GM12878 (cell line): Measurements from ENCODE around the gene FDX2. TPM values are rescaled to one million over a fixed set of nuclear protein-coding genes. Genes with fewer than 3 reads are reported as not detected.

Source experiments
- ATAC-seq: fragments of 200-7000 bp; cut with Tn5 transposase; 3 replicates; pipeline ENCODE4 v1.9.1; 2020; ENCODE audit warnings: mild to moderate bottlenecking, moderate library complexity
- BruUV-seq: library from RNA; stranded (reverse); fragments of 400-500 nt; replicated peaks from 2 replicates; lab custom pipeline; 2021; lab: Mats Ljungman, UMichigan
- CTCF ChIA-PET: fragments of 300-600 bp; sonication (Branson Sonifier 250); formaldehyde crosslinking; extraction: SDS; loops from one replicate; lab custom pipeline; 2021; ENCODE audit warnings: inconsistent platforms; lab: Yijun Ruan, JAX
- POLR2A ChIA-PET: fragments of 350-600 bp; formaldehyde crosslinking; extraction: SDS; loops from one replicate; lab custom pipeline; 2021; ENCODE audit warnings: inconsistent platforms; lab: Charles Lee
- RAD21 ChIA-PET: fragments of 300-600 bp; sonication (Branson Sonifier 250); formaldehyde crosslinking; loops from one replicate; lab custom pipeline; 2023; ENCODE audit warnings: antibody characterized with exemption; ENCODE audit not compliant: unreplicated experiment; lab: Charles Lee
- SMC1A ChIA-PET: fragments of 300-600 bp; sonication (Branson Sonifier 250); formaldehyde crosslinking; loops from one replicate; lab custom pipeline; 2023; ENCODE audit not compliant: unreplicated experiment, uncharacterized antibody; lab: Charles Lee
- DNase-seq: peaks from one replicate; pipeline ENCODE4 v3.0.0-alpha.2; 2011; ENCODE audit warnings: low read depth, low spot score
- FAIRE-seq: peaks from 3 replicates; lab custom pipeline; 2011; peaks lifted over from hg19 to GRCh38; lab: Jason Lieb, UNC
- H2AFZ ChIP-seq: 2 replicates; pipeline ENCODE4 v1.6.0; 2011; ENCODE audit warnings: low read depth, low read length, control low read depth; ENCODE audit not compliant: control insufficient read depth
- H3K27ac ChIP-seq: 2 replicates; pipeline ENCODE4 v1.5.1; 2011; ENCODE audit warnings: control low read depth; ENCODE audit not compliant: control insufficient read depth, insufficient read depth
- H3K27me3 ChIP-seq, 2 experiments: replicated peaks in 1 of 2; 2 replicates each; pipeline versions ENCODE4 v1.6.0 to v1.6.1; 2011; ENCODE audit warnings: low read length in 1 of 2; ENCODE audit not compliant: control insufficient read depth in 2 of 2, insufficient read depth in 2 of 2
- H3K36me3 ChIP-seq, 2 experiments: 2 replicates each; pipeline ENCODE4 v1.5.1; 2011; ENCODE audit warnings: low read length in 1 of 2; ENCODE audit not compliant: control insufficient read depth in 2 of 2, insufficient read depth in 2 of 2
- H3K4me1 ChIP-seq: 2 replicates; pipeline ENCODE4 v1.6.1; 2011; ENCODE audit warnings: mild to moderate bottlenecking, low read length, moderate library complexity, mixed read lengths; ENCODE audit not compliant: control insufficient read depth, insufficient read depth
- H3K4me2 ChIP-seq: 2 replicates; pipeline ENCODE4 v1.6.0; 2011; ENCODE audit warnings: control low read depth; ENCODE audit not compliant: control insufficient read depth, insufficient read depth
- H3K4me3 ChIP-seq: fragments of 200-600 bp; sonication (generic); 2 replicates; pipeline ENCODE4 v1.5.1; 2016
- H3K79me2 ChIP-seq: 2 replicates; pipeline ENCODE4 v1.6.0; 2011; ENCODE audit warnings: low read length; ENCODE audit not compliant: control insufficient read depth, insufficient read depth
- H3K9ac ChIP-seq: 2 replicates; pipeline ENCODE4 v1.8.0; 2011; ENCODE audit warnings: low read length, control low read depth, mixed read lengths; ENCODE audit not compliant: control insufficient read depth, insufficient read depth
- H3K9me3 ChIP-seq: replicated peaks from 3 replicates; pipeline ENCODE4 v1.5.1; 2011; ENCODE audit warnings: mild to moderate bottlenecking, low read length; ENCODE audit not compliant: control insufficient read depth, insufficient read depth
- H4K20me1 ChIP-seq: 2 replicates; pipeline ENCODE4 v1.6.0; 2011; ENCODE audit not compliant: control insufficient read depth, insufficient read depth
- NR2C1 ChIP-seq: fragments of 450-650 bp; IDR thresholded peaks from 2 replicates; pipeline ENCODE4 v1.6.1; 2017; ENCODE audit warnings: antibody characterized with exemption, mild to moderate bottlenecking, moderate library complexity
- NR2C2 ChIP-seq: IDR thresholded peaks from 2 replicates; pipeline ENCODE4 v1.6.1; 2011; ENCODE audit warnings: borderline replicate concordance, low read depth; ENCODE audit not compliant: control insufficient read depth, insufficient read length
- NR2F1 ChIP-seq: fragments of 450-650 bp; conservative IDR thresholded peaks from 2 replicates; pipeline ENCODE4 v1.6.1; 2017; ENCODE audit warnings: mild to moderate bottlenecking
- ZBTB33 ChIP-seq: fragments of 450-650 bp; IDR thresholded peaks from 2 replicates; pipeline ENCODE4 v1.6.1; 2017; ENCODE audit warnings: mild to moderate bottlenecking
- ZNF207 ChIP-seq: fragments of 450-650 bp; IDR thresholded peaks from 2 replicates; pipeline ENCODE4 v1.6.1; 2014; ENCODE audit warnings: antibody characterized with exemption, mild to moderate bottlenecking, borderline replicate concordance
- WGBS: methylation state at CpG from one replicate; pipeline ENCODE4 v1.1.6; 2016; ENCODE audit warnings: low lambda C conversion rate; ENCODE audit not compliant: insufficient replicate concordance, insufficient coverage; ENCODE audit errors: missing lambda C conversion rate; 5-methylcytosine and 5-hydroxymethylcytosine counted together
- in situ Hi-C: fragments of 300-500 bp; cut with MboI; formaldehyde crosslinking; loops from 9 replicates; pipeline ENCODE4 v1.14.3; 2018; ENCODE audit warnings: mixed read lengths
- intact Hi-C: fragments of 100-400 bp; cut with micrococcal nuclease; formaldehyde crosslinking; loops from one replicate; pipeline ENCODE4 v1.14.2; 2022; ENCODE audit not compliant: unreplicated experiment
- polyA plus RNA-seq, 11 experiments: library from polyadenylated mRNA; depleted of rRNA in 4 of 11; unstranded in 6 of 11; stranded (reverse) in 5 of 11; fragments of >200 nt; fragmentation: Nextera tagmentation in 4 of 11; fragmentation: Illumina TruSeq in 1 of 11; extraction: Ambion mirVana in 4 of 11; extraction: Trizol in 1 of 11; gene quantifications; 1 replicate in 1 of 11; 2 replicates in 10 of 11; pipeline versions ENCODE4 v1.2.1 to v1.2.3, GENCODE V29; 2011 to 2016; ENCODE audit warnings: inconsistent platforms in 2 of 11, missing spikeins in 2 of 11, low read depth in 1 of 11
- total RNA-seq, 4 experiments: library from RNA; depleted of rRNA in 3 of 4; stranded (reverse); fragments of >200 nt in 3 of 4; fragmentation: Illumina TruSeq in 1 of 4; extraction: Trizol in 1 of 4; gene quantifications; 2 replicates each; pipeline versions ENCODE4 v1.2.1 to v1.2.3, GENCODE V29; 2013 to 2021

Gene FDX2
- total and polyA plus RNA-seq, 10 of the 15 experiments (the other 5 are each of a cell fraction or from before 2014, with no cell fraction given): 1.4 to 50.4 (median 24.7) TPM

DNA sequence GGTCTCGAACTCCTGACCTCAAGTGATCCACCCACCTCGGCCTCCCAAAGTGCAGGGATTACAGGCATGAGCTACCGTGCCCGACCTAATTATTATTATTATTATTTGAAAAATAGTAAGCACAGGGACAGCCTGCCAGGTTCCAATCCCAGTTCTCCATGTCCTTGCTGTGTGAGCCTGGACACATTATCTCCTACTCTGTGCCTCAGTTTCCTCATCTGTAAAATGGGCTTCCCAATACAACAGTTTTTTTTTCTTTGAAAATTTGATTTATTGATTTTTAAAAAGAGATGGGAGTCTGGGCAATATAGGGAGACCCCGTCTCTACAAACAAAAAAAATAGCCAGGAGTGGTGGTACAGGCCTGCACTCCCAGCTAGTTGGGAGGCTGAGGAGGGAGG, 9.5 kb downstream of the FDX2 start (continued):
- TF ChIP-seq ZNF207: no peak

GRCh38 chr19:10305139-10305806, 10.5 kb downstream of the FDX2 start:
- H3K4me2 ChIP-seq: no peak overlapping the region
- no peak overlapping the region for H3K9ac ChIP-seq
- intact Hi-C loops: no loop called here
- no peaks in the 10 kb centered on the region for H3K9me3 ChIP-seq
- H3K27ac ChIP-seq: no peak overlapping the region
- SMC1A ChIA-PET: no interaction called here
- no peaks in the 10 kb centered on the region for H3K36me3 ChIP-seq
- CTCF ChIA-PET: no interaction called here
- in situ Hi-C loops: no loop called here
- H3K79me2 ChIP-seq: no peaks in the 10 kb centered on the region
- 68% methylated on average over 17 of the region's 17 CpGs for whole genome bisulfite sequencing
- POLR2A ChIA-PET: no interaction called here
- H4K20me1 ChIP-seq: no peaks in the 10 kb centered on the region
- RAD21 ChIA-PET: no interaction called here
- DNase-seq (no peak), FAIRE-seq (no peak)
- BruUV-seq: no TSS peak
- H2AFZ ChIP-seq: no peak overlapping the region
- peak; percentile 53 for TF ChIP-seq NR2F1
- TF ChIP-seq ZBTB33: no peak
- TF ChIP-seq NR2C2: peak; percentile 41
- TF ChIP-seq NR2C1: peak; percentile 74
- TF ChIP-seq, all 136 proteins: peak for 3
- no peaks in the 10 kb centered on the region for H3K4me1 ChIP-seq
- no peak for ATAC-seq
- no peaks in the 10 kb centered on the region for H3K27me3 ChIP-seq
- no peak overlapping the region for H3K4me3 ChIP-seq
